ENCODE data around the gene ADAMTS19. TPM values are rescaled to one million over a fixed set of nuclear protein-coding genes. Genes with fewer than 3 reads are reported as not detected.

The ADAMTS19 gene
- total RNA-seq, 1 experiment from 2014 or later, result not detected

DNA sequence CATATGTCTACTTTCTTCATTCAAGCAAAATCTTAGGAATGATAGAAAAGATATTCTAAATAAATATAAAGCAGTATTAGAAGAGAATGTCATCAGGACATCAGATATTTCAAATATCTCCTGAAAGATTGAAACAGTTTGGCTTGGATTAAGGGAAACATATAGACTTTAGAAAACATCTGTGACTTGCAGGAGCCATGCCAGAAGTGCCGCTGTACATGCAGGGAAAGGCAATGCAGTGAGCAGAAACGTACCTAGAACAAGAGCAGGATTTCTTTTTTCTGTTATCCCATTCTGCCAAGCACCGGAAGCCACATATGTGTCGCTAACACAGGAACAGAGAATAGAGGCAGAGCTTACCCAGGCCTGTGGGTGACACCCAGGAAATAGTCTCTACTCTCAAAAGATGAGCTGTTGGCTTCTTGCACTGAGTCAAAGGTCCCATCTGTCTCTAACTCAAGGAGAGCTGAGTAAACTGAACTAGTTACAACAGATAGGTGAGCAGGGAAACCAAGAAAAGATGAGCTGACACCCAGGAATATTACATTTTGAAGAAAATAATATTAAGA, 5.8 kb downstream of the ADAMTS19 start:
- no peak for DNase-seq (ENCODE audit: low read depth)

DNA sequence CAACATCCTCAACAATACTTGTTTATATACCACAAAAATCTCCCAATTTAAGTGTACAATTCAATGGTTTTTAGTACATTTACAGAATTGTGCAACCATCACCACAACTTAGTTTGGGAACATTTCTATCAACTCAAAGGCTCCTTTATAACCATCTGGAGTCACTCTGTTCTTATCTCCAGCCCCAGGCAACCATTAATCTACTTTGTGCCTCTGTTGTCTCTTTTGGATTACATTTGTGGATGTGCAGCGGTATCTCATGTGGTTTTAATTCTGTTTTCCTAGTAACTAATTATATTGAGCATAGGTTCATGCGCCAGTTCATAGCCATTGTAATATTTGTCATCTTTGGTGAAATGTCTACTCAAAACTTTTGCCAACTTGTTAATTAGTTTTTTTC, 14.4 kb downstream of the ADAMTS19 start:
- DNase-seq (ENCODE audit: low read depth), result no peak

DNA sequence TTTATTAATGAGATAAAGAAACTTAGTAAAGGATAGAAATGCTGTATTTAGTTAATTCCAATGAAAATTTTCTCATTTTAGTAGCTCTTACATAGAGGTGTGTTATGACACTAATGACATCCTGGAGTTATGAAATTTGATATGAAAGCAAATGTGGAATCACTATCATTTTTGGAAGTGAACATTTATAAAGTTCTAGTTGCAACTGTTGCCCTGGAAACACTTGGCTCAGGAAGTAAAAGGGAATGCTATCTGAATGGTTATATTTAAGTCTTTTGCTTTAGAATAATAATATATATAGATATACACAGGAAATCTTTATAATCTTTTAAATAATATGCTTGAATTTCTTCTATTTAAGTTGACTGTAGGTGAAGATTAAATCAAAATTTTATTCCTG, 16.7 kb downstream of the ADAMTS19 start:
- DNase-seq (ENCODE audit: low read depth), result no peak

DNA sequence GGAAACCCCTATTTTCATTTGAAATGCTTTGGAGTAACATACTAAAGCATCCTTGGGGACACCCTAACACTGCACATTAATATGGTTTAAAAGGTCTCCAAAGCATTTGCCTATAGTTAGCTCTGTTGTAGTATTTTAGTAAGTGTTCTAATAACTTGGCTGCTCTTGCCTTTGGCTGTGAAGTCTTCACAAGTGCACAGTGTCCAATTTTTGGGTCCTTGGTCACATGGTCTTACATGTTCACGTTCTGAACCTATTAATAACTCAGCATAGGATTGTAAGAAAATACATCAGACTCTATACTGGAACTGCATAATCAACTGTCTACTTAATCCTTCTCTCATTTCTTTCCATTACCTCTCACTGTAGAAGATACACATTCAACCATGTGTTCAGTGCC, 17.4 kb downstream of the ADAMTS19 start:
- DNase-seq (ENCODE audit: low read depth), result no peak

DNA sequence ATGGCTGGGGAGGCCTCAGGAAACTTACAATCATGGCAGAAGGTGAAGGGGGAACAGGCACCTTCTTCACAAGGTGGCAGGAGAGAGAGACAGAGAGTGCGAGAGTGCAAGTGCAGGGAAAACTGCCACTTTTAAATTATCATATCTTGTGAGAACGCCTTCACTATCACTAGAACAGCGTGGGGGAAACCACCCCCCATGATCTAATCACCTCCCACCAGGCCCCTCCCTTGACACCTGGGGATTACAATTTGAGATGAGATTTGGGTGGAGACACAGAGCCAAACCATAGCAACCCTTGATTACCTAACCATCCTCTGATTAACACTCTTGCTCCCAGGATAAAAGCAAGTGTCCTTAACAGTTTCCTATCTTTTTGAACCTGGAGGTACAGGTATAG, 21.1 kb downstream of the ADAMTS19 start:
- no peak for DNase-seq (ENCODE audit: low read depth)

DNA sequence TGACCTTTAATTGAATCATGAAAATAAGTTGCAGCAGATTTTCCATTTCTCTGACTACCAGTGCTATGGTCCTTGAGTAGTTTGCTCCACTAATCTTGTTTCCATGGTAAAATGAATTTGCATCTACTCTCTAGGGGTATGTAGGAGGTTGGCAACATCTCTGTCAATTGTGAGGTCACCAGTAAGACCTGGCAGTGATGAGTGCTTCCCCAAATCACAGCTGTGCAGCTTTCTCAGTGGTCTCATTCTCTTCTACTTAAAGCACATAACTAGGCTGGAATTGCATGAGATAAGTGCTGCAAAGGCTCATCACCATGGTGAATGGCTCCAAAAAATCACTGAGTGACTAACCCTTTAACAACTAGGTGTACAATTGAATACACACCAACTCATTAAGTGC, 36.3 kb downstream of the ADAMTS19 start:
- DNase-seq (ENCODE audit: low read depth), result peak; percentile 13

DNA sequence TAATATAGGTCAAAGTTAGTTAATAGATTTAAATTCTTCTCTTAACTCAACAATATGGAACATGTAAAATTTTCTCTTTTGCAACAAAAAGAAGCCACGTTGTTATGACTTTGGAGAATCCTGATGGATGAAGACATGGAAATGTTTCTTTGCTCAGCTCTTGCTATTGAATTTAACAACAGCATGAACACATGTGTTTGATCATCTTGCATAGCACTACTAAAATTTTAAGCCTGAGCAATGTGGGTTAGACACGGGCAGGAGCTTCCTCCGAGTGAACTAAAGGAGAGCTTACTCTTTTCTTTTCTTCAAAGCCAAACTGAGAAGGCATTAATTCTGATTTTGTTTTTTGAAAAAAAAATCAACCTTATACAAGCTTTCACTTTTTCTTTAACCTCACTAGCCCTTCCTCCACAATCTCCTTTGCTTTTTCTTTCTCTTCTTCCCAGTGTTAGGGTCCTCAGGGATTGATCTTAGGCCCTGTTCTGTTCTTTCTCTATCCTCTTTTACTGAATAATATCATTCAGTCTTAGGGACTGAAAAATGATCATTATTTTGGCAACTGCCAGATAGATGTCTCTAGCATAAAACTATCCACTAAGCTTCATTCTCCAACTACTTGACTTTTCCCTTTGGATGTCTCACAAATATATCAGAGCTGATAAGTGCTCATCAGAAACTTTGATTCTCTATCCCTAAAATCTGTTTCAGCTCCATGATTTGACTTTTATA, 36.9 kb downstream of the ADAMTS19 start:
- DNase-seq (ENCODE audit: low read depth), result no peak

DNA sequence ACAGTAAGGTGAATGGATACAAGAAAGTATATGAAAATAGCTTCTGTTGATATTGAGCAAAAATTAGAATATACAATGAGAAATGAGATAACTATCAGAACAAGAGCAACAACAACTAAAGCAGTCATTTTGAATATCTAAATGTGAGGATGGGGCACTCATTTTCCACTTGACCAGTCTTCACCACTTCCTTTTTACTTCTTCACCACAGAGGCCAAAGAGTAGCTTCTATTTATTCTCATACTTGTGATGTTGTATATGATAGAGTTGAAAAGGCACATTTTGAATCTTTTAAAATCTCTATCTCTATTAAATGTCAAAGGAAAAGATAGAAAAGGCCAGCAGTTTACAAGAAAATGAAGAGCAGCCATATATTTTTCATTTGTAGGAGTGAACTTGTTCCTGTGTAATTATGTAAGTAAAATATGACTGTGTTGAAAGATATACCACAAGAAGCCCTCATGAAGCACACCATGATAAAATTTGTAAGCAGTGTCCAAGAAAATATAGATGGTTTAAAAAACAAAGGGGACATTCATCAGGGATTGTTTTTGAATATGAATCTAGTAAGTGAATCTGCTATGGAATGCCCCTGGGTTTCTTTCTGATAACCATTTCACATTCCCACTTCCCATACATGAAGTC, 39.2 kb downstream of the ADAMTS19 start:
- no peak for DNase-seq (ENCODE audit: low read depth)

DNA sequence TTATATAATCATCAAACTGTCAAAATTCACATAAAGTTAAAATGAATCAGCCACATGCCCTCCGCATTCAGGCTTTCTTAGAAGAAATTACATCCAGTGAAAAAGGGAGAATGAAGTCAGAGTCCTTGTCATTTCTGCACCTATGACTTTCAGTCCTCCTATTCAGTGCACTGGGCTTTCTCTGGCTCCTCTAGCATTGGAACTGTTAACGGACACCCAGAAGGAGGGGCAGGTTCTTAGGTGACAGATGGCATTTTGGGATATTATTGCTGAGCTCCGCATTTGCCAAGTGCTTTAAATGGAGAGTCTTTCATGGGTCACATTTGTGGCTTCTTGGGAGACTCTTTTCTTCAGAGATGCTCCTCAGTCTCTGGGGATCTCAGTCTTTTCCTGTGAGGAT, 40.0 kb downstream of the ADAMTS19 start:
- no peak for DNase-seq (ENCODE audit: low read depth)

DNA sequence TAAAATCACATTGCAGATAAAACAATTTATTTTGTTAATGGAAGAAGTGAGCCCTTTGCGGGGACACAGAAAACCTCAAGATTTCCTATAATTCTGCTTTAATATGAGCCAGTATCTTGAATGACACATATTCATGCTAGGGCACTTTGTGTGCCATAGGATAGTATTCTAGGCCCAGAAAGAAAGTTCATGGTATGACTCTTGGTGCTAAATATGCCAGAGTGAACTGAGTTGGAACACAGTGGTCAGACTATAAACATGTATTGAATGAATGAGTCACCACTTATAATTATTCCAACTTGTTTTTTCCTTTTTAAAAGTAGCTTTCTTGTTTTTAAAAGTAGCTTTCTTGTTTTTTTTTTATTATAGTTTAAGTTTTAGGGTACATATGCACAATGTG, 46.0 kb downstream of the ADAMTS19 start:
- DNase-seq (ENCODE audit: low read depth), result peak; percentile 76

DNA sequence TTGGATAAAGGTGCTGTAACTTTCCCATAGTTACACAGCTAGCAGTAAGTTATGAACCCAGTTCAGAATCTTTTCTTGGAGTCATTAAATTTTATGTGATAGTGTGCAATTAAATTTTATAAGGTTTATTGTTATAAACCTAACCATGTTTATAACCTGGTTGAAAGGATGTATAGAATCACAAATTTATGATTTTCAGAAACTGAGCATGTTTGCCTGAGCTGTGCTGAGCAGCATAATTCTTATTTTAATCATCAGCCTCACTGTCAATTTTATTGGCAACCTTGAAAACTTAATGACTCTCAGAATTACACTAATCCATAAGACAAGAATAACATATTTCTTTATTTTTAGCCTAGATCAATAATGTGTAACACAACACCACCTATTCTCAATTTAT, 46.9 kb downstream of the ADAMTS19 start:
- no peak for DNase-seq (ENCODE audit: low read depth)

DNA sequence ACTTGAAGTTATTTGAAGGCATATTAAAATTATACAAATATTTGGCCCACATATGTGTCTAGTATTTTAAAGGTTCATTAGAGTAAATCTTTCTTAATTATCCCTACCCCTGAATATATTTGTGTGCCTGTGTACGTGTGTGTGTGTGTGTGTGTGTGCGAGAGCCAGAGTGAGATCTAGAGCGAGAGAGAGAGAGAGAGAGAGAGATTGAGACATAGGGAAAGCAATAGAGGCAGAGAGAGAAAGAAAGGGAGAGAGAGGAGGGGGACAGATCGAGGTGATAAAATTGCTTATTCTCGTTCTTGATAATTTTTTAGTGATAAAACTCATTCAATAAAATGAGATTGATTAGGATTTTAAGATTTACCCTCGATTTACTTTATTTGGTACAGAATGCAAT, 47.4 kb downstream of the ADAMTS19 start:
- DNase-seq (ENCODE audit: low read depth), result no peak

DNA sequence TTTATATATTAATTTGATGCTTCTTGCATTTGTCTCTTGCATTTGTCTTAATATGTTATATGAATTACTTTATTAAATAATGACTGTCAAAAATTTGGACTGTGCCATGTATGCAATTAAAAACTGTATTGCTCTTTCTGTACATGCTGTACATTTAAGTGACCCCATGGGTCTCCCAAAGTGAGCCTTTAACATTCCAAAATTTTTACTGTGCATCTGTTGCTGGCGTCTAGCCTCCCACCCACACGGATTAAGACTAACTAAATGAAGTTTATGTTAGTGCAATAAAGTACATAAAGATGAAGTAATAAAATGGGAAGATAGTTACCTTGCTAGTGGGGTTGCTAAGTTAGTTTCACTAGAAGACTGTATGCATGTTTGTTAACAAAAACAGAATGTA, 48.5 kb downstream of the ADAMTS19 start:
- no peak for DNase-seq (ENCODE audit: low read depth)

DNA sequence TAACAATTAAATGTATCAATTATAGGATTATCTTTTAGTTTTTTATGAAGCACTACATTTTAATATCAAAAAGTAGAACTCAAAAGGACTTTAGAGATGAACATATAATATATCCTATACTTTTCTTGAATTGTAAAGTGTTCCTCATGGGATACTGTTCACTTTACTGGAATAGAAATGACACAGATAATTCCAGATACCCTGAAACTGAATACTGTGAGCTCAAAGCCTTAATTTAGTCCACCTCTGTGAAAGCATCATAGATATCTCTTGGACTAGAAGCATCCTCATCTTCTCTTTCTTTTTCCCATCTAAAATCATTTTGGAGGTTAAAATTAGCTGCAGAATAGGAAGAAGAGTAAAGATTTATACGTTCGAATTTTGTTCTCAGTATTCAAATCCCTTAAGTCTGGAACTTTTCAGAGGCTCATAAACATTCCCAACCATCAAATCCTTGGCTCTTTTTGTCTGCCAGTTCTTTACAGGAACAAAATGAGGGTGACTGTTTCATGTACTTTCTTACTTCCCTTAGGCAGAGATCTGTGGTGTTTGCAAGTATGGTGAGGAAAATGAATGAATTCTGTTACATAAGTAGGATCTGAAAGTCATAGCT, 49.4 kb downstream of the ADAMTS19 start:
- DNase-seq (ENCODE audit: low read depth), result no peak

DNA sequence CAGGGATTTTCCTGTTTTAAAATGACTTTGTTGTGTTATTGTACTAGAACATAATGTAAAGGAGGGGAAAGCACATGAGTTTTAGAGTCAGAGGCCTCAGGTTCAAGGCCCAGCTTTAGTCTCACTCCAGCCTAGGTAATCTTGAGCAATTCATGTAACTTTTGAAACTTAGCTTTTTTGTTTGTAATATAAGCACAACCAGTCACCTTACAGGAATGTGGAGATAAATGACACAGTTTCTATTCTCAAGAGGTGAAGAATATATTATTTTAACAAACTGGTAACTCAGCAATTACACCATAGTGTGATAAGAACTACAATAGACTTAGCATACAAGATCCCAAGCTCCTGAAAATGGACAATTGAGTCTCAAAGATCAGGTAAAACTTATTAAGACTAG, 51.2 kb downstream of the ADAMTS19 start:
- peak; percentile 22 for DNase-seq (ENCODE audit: low read depth)

DNA sequence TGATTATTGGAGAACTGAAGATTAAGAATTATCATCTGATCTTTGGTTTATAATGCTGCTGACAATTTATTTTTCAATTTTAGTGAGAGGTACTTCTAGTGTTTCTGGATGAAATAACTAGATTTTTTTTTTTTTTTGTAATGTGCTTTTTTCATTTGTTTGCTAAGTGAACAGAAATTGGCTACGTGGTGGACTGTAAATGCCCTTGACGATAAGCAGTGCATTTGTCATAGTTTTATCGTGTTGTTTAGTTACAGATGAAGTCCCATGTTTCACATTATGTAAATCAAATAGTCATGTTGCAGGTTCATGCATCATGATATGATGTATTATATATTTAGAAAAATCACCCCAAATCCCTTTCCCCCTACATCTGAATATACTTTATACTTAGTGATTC, 81.0 kb downstream of the ADAMTS19 start:
- no peak for DNase-seq (ENCODE audit: low read depth)

DNA sequence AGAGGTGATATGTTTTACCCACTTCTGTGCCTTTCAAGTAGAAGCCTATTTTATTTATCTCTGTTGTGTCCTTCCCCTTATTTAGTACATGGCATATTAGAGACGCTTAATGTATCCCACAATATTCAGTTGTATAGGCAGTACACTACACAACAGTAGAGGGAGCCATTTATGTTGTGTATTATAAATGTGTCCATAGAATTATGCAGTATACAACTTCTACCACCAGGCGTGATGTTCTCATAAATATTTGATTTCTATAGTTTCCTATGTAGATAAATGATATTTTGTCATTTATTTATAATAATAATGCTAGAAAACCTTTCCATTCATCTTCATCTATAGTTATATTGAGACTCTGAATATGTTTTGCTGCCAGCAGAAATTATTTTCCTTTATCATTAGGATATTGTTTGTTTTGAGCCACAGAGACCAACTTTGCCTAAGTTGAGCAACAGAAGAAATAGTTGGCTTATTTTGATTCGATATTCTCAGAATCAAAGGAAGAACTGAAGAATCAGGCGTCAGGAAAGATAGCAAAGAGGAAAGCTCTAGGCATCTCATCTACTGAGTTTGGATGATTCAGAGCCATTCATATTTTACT, 81.7 kb downstream of the ADAMTS19 start:
- peak; percentile 43 for DNase-seq (ENCODE audit: low read depth)

DNA sequence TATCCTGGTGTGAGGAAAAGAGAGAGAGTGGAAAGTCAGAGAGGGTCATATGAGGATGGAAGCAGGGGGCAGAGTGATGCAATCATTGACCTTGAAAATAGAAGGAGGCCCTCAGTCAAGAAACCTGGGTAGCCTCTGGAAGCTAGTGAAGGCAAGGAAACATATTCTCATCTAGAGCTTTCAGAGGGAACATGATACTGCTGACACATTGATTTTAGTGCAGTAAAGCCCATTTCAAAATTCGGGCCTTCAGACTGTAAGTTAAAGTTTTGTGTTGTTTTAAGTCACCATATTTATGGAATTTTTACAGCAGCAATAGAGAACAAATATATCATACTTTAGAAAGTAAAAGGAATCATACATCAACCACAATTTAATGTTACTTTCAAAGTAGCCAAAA, 87.0 kb downstream of the ADAMTS19 start:
- DNase-seq (ENCODE audit: low read depth), result no peak

DNA sequence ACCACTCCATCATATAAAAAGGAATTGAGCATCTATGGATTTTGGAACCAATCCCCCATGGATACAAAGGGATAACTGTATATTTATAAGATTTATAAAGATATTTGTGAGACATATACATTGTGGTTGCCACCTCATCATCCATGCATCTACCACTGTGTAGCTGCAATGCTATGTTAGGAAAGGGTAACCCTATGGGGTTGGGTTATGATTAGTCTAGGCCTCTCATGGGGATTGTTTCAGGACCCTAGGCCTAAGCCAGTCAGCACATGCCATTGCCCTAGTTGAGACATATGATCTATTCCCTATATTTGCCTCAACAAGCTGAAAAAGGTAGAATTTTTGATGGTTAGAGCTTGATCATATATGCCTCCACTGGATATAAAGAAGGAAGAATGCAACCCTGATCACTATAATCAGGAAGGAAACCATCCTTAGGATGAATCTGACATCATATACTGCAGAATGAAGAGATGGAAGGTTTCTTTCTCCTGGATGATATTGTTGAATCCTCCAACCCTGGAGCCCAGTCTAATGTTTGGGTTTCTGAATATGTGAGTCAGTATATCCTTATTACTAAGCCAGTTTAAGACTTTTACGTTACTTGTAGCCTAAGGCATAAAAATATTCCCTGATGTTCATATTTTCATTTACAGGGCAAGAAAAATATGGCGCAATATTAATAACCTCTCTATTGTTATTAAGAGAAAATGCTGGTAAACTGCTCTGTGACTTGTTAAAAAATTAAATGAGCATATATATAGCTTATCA, 94.2 kb downstream of the ADAMTS19 start:
- DNase-seq (ENCODE audit: low read depth), result no peak

DNA sequence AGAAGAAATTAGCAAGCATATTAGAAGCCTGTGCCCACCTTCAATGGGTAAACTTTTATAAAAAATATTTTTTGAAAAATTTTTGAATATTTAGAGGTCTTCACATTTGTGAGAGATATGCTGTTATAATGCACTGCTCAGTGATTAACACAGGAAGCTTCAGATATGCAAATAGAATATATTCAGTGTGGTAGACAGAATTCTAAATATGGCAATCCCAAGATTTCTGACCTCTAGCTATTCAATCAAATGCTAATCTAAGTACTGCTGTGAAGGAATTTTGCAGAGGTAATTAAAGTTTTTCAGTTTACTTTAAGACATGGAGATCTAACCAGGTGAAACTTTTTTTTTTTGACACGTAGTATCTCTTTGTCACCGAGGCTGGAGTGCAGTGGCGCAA, 103.5 kb downstream of the ADAMTS19 start:
- no peak for DNase-seq (ENCODE audit: low read depth)

DNA sequence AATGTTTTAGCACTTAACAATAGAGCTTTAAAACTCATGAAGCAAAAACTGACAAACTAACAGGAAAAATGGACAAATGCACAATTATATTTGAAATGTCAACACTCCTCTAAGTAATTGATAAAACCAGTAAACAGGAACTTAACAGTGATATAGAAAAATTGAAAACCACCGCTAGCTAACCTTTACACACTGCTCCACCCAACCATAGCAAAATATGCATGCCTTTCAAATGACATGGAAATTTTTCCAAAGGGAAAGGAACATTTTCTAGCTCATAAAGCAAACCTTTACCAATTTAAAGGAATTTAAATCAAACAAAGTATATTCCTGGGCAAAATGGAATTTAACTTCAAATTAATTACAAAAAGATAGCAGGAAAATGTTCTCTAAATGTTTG, 109.2 kb downstream of the ADAMTS19 start:
- DNase-seq (ENCODE audit: low read depth), result no peak

DNA sequence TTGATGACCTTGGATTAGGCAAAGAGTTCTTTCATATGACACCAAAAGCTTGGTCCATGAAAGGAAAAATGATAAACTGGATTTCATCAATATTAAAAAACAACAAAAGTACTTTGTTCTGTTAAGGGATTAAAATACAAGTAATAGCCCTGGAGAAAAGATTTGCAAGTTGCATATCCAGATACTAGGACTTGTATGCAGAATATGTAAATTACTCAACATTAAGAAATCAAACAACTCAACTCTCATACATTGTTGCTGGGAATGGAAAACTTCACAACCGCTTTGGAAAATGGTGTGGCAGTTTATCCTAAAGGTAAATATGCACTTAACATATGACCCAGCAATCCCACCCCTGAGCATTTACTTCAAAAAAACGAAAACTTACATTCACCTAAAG, 112.0 kb downstream of the ADAMTS19 start:
- DNase-seq (ENCODE audit: low read depth), result no peak

Measured in LHCN-M2 (cell line).